Measurements from ENCODE around the gene SLC6A2.
"Not testable (repeated sequence)": the region's sequence is repeated elsewhere in the genome, so short reads cannot be mapped to it uniquely, and the experiment has no call there.

Gene SLC6A2

DNA sequence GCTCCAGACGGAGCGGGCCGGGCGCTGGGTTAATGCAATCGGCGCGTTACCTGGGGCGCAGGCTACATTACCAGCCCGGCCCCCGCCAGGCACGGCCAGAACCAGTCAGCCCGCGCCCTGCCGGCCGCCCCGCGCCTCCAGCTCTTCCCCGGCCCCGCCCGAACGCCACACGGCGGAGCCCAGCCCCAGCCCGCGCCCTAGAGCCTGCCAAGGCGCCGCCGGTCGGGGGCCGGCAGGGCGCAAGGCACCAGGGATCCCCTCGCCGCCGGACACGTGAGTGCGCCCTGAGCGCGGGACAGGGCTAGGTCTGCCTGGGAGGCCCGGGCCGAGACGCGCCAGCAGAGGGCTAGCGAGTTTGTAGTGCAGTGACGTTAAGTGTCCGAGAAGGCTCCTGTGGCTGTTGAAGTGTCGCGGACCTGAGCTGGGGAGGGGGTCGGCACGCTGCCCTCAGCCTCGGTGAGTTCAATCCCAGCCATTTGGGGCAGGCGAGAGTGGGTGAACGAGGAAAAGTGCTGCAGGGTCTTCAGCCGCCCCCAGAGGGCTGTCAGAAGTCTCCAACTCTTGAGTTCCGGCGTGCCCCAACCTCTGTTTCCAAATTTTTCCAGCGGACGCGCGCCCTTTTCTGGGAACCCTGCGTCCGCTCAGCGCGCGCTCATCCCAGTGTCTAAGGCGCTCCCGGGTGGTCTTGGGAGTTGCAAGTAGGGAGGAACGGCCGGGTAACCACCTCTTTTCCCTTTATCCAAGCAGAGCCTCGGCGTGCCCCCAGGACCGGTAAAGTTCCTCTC lies at the start of gene SLC6A2:
Gene SLC6A2, plus strand, starts transcription at position 92 of the 785 bp plus-strand sequence. CDS start 707 bp downstream, outside the sequence.
- DNase-seq (ENCODE audit: low read depth, low spot score) = peak; percentile 71

DNA sequence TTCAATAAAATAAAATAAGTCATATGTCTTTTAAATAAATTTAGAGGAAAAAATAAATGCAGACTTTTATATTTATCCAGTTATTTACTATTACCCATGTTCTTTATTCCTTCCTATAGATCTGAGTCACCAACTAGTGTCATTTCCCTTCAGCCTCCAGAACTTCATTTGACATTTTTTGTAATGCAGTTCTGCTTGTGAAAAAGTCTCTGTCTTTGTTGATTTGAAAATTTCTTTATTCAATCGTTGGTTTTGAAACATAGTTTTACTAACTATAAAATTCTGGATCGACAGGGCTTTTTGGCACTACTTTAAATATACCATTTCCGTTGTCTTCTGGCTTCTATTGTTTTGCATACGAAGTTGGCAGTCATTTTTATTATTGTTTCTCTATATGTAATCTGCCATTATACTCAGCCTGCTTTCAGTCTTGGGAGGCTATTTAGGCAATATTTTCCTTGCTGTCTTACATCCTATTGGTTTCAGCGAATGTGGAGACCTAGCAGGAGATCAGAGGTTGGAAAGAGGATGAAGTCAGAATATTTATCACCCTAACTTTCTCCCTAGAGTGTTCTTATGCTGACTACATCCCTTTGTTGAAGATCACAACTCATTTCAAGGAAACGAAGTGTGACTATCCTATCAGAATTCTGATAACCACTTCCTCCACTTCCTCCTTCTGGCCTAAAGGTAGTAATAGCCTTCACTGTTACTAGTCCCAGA lies 42.0 kb upstream of the SLC6A2 start:
- DNase-seq (ENCODE audit: low read depth, low spot score) = no peak

DNA sequence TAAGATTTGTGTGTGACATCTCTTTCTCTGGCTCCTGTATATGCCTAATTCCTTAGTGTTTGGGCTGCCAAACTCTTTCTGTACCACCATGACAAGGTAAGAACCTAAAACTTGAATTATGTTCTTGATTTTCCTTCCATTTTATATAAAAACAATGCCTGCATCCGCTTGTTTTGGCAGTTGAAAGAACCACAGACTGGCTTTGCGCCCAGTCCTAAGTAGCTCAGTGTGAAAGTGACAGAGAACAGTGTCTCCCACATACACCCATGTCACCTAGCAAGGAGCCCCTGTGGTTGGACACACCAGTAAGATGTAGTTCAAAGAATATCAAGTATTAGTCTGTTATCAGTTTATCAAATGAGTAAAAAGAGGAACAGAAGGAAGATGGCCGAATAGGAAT lies 40.7 kb upstream of the SLC6A2 start:
- no peak for DNase-seq (ENCODE audit: low read depth, low spot score)

DNA sequence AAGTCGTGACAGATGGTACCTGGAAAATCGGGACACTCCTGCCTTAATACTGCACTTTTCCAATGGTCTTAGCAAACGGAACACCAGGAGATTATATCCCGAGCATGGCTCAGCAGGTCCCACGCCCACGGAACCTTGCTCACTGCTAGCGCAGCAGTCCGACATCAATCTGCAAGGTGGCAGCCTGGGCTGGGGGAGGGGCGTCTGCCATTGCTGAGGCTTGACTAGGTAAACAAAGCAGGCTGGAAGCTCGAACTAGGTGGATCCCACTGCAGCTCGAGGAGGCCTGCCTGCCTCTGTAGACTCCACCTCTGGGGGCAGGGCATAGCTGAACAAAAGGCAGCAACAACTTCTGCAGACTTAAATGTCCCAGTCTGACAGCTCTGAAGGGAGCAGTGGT lies 40.1 kb upstream of the SLC6A2 start:
- DNase-seq (ENCODE audit: low read depth, low spot score) = not testable (repeated sequence)

DNA sequence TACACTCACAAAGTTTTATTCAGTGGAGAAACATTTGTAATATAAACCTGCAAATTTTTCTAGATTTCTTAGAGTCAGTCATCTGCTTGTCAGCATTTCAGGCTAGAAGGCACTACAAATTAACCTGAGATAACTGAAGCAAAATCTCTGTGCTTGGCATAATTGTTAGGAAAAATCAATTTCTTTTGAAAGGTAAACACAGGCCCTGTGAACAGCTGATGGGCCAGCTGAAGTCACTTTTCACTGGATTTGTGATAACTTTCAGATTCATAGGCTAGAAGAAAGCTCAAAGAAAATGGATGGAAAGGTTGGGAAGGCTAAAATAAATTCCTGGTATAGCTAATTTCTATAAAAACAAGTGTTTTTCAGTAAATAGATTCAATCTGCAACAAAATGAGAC lies 34.0 kb upstream of the SLC6A2 start:
- DNase-seq (ENCODE audit: low read depth, low spot score) = no peak

DNA sequence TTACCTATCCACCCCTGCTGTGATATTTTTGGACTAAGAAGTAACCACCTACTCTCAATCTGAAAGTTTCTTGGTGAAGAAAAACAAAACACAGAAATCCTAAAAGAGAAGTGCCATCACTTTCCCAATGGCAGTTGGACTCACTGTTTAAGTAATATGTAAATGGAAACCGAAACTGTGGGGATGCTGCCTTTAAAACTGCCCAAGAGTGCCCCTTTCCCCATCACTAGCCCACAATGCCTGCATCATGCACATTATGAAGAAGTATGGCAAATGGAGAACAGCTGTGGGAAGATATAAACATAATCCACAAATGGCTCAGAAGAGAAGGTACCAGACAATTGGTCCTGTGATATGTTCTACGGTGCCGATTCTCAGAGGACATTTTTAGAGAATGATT lies 33.5 kb upstream of the SLC6A2 start:
- DNase-seq (ENCODE audit: low read depth, low spot score) = no peak

DNA sequence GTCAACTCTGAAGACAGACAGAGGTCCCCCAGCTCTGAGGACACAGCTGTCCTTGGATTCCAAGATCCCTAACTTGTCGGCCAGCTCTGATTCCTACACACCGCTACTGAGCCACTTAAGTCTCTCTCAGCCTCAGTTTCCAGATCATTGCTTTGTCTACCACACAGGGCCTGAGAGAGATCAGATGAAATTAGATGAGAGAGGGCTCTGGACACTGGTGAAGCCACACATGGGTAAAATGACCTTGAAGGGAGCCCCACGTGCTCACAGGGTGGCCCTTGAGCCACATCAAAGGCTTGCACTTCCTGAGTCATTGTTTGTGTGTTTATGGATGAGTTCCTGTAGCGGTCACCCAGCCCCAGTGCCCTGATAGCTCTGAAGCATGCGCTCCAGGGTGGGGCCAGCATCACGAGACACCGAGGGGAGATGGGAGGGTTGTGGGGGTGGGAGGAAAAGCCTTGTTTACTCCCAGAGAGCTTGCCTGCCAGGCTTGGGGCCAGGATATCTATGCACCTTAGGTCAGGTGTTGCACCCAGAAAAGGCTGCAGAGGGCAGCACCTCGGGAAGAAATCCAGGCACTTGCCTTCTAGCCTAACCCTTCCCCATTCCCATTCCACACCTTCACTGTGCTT lies 32.7 kb upstream of the SLC6A2 start:
- DNase-seq (ENCODE audit: low read depth, low spot score) = peak; percentile 79

DNA sequence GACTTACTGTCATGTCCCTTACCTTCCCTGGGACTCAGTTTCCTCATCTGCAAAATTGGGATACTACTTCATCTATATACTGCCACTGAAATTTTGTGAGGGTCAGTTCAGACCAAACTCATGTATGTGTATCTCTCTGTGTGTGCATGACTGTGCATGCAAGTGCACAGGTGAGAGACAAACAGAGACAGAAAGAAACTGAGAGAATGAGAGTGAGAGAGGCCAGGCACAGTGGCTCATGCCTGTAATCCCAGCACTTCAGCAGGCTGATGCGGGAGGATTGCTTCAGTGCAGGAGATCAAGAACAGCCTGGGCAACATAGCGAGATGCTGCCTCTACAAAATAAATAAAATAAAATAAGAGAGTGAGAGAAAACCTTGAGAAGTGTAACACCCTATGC lies 32.1 kb upstream of the SLC6A2 start:
- DNase-seq (ENCODE audit: low read depth, low spot score) = no peak

DNA sequence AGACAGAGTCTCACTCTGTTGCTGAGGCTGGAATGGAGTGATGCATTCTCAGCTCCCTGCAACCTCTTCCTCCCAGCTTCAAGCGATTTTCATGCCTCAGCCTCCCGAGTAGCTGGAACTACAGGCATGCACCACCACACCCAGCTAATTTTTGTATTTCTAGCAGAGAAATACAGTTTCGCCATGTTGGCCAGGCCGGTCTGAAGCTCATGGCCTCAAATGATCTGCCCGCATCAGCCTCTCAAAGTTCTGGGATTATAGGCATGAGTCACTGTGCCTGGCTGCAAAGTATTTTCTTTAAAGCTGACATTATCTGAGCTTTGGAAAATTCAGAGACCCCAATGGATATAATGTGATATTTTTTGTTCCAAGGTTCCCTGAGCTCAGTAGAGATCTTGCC lies 31.1 kb upstream of the SLC6A2 start:
- no peak for DNase-seq (ENCODE audit: low read depth, low spot score)

DNA sequence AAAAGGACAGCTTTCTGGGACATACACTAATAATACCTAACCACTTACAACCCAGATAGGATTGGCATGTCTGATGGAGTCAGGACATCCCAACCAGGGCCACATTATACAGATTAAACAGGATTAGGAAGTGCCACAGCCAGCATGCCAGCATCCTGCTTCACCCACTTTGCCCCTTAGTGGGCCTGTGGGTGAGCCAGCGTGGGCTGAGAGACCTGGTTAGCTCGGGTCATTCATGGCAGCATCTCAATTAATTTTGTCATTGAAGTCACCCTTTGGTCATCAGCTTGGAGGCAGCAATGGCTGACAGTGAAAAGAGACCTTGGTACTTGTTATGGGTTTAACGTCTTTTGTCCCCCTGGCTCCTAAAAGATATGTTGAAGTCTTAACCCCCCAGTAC lies 29.9 kb upstream of the SLC6A2 start:
- no peak for DNase-seq (ENCODE audit: low read depth, low spot score)

DNA sequence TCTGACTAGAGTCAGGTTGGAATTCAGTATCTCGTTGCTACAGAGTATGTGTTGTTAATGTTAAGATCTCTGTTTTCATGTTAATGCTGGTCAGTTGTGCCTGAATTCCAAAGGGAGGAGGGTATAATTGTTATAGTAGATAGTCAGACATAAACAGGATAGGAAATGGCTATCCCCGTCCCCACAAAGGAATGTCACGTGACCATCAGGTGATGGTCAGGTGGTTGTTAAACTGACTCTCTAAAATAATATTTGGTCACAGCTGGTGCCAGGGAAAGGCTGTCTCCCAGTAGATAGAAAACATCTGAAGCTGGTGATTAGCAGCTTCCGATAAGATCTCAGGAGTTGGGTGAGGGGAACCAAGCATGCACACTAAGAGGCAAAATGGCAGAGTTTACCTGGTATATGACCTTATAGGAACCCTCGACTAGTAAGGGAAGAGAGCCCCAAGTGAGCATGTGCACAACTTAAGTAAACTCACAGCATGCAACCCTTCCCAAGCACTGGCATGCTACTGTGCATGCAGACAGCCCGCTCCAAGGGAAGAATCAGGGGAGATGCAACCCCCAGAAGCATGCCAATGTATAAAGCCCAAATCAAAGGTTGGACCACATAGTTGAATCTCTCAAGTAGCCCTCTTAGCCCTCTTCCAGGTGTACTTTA lies 27.4 kb upstream of the SLC6A2 start:
- DNase-seq (ENCODE audit: low read depth, low spot score) = no peak

DNA sequence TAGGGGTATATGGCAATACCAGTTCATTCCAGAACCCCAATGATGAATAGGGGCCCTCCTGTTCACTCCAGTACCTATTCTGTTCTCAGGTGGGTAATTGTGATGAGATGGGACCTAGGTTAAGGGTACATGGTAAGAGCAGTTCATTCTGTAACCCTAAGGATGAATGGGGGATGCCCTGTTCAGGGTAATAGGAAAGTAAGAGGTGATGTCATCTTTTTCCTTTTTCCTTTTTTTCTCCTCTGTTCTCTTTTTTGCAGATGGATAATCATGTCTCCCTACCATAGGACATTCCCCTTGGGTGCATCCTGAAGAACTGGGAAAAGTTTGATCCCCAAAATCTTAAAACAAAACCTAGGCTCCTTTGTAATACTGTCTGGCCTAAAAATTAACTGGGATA lies 25.0 kb upstream of the SLC6A2 start:
- DNase-seq (ENCODE audit: low read depth, low spot score) = no peak

DNA sequence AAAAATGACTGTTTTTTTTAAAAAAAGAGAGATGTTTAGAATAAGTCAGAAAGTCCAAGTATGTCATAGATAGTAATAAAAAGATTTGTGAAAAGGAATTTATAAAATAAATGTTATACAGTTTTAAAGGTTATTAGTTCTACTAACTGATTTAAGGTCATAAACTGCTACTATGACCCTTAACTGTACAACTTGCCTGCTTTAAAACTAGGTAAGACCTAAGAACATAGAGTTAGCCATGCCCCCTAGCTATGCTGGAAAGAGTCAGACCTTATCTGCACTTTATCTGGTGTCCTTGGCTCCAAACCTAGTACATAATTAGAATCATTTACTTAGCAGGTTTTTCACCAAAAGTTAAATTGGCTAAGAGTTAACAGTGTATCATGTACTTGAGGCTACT lies 23.5 kb upstream of the SLC6A2 start:
- DNase-seq (ENCODE audit: low read depth, low spot score) = no peak

DNA sequence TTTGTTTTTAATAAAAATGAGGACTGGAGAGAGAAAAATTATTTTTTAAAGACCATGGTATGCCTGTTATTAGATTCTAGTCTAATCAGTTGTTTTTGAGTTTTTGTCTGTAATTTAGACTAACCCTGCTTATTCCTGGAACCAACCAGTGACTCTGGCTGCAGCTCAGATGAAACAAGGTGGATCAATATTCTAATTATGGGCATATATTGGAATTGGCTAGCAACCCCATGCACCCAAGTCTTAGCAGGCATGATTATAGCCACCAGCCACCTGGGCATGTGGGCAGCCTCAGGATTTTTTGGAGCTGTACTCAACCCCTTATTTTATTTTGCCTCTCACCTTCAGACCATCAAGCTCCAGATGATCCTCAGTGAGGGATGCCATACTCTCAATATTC lies 21.6 kb upstream of the SLC6A2 start:
- no peak for DNase-seq (ENCODE audit: low read depth, low spot score)

DNA sequence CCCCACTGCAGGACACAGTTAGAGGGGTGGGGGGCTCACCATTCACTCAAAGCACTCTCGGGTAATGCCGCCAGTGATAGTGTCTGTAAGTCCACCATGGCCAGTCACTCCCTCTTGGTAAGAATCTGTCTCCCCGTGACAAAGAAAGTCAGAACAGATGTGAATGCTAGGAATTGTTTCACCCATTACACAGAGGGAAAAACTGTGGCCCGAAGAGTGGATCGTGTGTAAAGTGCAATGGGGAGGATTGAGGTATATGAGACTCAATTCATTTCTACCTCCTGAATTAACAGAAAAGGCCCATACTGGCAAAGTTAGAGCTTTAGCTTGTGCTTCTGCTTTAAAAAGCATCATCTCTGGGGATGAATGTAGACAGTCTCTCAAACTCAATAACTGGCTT lies 17.5 kb upstream of the SLC6A2 start:
- DNase-seq (ENCODE audit: low read depth, low spot score) = no peak

DNA sequence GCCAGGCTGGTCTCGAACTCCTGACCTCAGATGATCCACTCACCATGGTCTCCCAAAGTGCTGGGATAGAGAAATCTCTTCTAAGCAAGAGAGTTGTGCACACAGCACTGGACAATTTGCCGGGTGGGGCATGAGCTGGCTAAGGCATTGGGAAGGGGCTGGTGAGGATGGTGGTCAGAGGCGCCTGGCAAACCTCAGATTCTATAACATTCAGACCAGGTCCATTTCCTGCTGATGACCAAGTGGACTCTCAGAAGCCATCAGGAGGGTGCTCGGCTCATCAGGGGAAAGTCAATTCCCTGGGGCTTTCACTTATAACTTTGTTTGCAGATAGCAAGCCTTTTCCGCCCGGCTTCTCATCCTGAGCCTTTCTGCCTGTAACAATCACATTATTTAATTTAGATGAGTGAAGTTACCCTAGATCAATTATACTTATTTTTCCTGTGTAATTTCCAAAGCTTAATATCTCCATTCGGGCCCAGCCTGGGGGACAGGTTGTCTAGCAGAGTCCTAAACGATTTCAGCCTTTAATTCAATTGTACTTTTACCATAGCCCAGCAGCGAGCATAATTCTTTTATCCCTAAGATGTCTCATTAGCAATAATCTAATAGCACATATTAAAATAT lies 15.0 kb upstream of the SLC6A2 start:
- DNase-seq (ENCODE audit: low read depth, low spot score) = no peak

DNA sequence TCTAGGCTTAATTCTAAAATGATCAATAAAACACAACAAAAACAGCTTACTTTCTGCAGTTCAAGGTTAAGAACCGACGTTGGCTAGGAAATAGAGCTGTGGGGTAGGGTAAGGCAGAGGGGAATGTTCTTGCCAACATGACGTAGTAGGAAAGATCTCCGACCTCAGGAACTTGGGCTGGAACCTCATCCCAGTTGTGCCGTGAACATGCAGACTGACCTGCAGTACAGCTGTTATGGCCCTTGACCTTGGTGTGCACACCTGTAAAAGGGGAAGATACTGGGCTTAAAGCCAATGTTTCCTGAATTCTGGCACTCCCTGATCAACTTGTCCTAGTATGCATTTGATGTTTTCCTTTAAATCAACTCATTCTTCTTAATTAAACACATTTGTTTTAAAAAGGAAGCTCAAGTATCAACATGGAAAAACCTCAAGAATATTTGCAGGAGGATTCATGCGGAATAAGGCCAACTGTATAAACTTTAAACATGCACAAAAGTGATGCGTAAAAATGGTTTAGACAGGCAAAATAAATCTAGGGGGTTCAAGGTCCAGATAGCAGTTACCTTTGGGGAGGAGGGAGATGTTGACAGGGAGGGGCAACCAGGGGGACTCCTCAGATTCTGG lies 14.2 kb upstream of the SLC6A2 start:
- DNase-seq (ENCODE audit: low read depth, low spot score) = no peak

DNA sequence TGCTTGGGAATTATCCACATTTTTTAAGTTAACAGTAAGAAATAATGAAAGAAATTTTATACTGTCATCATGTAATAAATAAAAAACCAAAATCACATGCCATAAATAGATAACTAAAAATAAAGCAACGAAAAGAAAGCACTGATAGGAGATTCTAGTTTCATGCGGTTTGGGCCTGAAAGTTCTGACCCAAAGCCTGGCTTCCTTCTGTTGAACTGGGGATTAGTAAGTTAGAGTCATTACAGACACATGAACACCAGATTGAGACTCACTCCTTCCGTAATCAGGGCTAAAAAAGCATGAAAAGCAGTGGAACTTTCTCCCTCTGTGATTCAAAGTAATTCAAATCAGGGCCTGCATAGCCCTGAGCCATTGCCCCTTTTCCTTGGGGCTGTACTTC lies 13.2 kb upstream of the SLC6A2 start:
- no peak for DNase-seq (ENCODE audit: low read depth, low spot score)

DNA sequence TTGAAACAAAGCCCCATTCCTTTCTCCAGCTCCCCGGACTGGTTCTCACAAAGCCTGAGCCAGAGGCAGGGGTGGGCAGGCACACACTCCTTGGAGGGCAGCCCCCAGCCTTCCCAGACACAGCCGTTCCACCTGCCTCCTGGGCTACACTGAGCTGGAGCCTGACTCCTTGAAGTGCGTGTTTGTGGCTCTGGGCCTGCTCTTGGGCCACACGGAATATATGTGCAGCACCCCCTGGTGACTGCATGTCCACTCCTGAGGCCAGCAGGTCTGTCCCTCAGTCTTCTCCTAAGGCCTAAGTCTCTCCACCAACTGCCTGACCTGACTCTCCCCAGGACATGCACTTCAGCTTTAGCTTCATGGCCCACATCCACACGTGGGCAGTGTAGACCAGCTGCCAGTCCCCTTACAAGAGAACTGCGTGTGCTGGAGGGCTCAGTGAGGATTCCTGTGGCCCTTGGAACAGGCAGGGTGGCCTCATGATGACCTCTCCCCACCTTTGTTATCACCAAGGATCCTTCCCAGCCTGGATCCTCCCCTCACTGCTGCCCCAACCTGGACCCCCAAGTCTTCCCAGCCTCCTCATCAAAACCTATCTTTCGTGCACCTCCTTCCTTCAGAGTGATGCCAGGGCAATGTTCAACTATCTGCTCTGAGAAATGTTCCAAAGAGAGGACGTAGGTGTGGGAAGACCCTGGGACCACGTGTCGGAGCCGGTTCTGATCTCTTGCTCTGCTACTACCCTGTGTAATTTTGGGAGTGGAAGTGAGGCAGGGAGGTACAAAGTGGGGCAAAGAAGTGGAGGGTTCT lies 12.4 kb upstream of the SLC6A2 start:
- peak; percentile 27 for DNase-seq (ENCODE audit: low read depth, low spot score)

DNA sequence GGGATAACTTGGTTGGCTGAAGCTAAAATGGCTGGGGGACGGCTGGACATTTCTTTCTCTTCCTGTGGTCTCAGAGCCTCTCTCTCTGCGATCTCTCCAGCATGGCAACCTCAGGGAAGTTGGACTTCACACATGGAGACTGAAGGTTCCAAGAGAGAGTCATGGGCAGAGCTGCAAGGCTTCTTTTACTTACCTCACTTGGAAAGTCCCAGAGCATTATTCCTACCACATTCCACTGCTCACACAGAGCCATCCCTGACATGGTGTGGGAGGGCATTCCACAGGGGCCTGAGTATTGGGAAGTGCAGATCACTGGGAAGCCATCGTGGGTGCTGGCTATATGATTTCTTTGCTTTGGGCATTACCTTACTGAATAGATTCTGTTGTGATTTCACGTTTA lies 9.8 kb upstream of the SLC6A2 start:
- DNase-seq (ENCODE audit: low read depth, low spot score) = no peak

All from ELF-1 (cell line).